Subcutaneous adipose tissue (tissue), 4 donors: ENCODE data around the gene TSPAN17. TPM values are rescaled to one million over a fixed set of nuclear protein-coding genes. Genes with fewer than 3 reads are reported as not detected.

Experiments used
- CTCF ChIP-seq: fragments of 450-650 bp; IDR thresholded peaks from one replicate; pipeline ENCODE4 v1.5.1; 2016; ENCODE audit warnings: low read depth, mild to moderate bottlenecking, control low read depth, antibody characterized with exemption, moderate library complexity
- total RNA-seq, 4 donors: library from RNA; depleted of rRNA; stranded (reverse); fragments of >200 nt; gene quantifications; one replicate each; pipeline ENCODE4 v1.1.0, GENCODE V29; 2016

TSPAN17 gene
- total RNA-seq, 4 donors from 2014 or later = 7.8 to 18.7 (median 11.3) TPM

GRCh38 chr5:176671399-176671798 is 24.1 kb downstream of the TSPAN17 start:
- no peak for TF ChIP-seq CTCF

- no peak for TF ChIP-seq CTCF
These were observed 24.8 kb downstream of the TSPAN17 start for GRCh38 chr5:176671890-176672747.

- TF ChIP-seq CTCF = no peak
These were observed 26.6 kb downstream of the TSPAN17 start for GRCh38 chr5:176673651-176674583.

GRCh38 chr5:176674799-176675198 is 27.5 kb downstream of the TSPAN17 start:
- no peak for TF ChIP-seq CTCF

GRCh38 chr5:176675676-176676360 is 28.5 kb downstream of the TSPAN17 start:
- no peak for TF ChIP-seq CTCF

- no peak for TF ChIP-seq CTCF
These were observed 29.1 kb downstream of the TSPAN17 start for GRCh38 chr5:176676361-176676824.
